Subcutaneous adipose tissue (tissue), 4 donors: ENCODE results near the gene RFXANK. TPM values are rescaled to one million over a fixed set of nuclear protein-coding genes. Genes with fewer than 3 reads are reported as not detected.

Source experiments
- CTCF ChIP-seq: fragments of 450-650 bp; IDR thresholded peaks from one replicate; pipeline ENCODE4 v1.5.1; 2016; ENCODE audit warnings: low read depth, mild to moderate bottlenecking, control low read depth, antibody characterized with exemption, moderate library complexity
- total RNA-seq, 4 donors: library from RNA; depleted of rRNA; stranded (reverse); fragments of >200 nt; gene quantifications; one replicate each; pipeline ENCODE4 v1.1.0, GENCODE V29; 2016

Gene RFXANK
- total RNA-seq, 4 donors from 2014 or later, result 34.5 to 45.4 (median 39.6) TPM

DNA sequence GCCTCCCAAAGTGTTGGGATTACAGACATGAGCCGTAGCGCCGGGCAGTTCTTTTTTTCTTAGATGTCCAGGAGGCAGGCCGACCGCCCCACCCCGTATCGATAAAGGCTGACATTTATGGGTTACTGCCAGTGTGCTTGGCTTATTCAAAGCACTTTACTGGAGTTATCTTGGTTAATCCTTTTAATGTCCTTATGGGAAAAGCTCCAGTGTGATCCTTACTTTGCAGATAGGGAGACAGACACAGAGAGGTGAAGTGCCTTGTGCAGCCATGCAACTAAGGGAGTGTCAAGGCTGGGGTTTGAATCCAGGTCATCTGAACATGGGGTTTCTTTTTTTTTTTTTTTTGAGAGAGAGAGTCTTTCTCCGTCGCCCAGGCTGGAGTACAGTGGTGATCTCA, 38.9 kb downstream of the RFXANK start:
- TF ChIP-seq CTCF, result no peak

GRCh38 chr19:19232261-19232721, 40.2 kb downstream of the RFXANK start:
- TF ChIP-seq CTCF, result no peak

DNA sequence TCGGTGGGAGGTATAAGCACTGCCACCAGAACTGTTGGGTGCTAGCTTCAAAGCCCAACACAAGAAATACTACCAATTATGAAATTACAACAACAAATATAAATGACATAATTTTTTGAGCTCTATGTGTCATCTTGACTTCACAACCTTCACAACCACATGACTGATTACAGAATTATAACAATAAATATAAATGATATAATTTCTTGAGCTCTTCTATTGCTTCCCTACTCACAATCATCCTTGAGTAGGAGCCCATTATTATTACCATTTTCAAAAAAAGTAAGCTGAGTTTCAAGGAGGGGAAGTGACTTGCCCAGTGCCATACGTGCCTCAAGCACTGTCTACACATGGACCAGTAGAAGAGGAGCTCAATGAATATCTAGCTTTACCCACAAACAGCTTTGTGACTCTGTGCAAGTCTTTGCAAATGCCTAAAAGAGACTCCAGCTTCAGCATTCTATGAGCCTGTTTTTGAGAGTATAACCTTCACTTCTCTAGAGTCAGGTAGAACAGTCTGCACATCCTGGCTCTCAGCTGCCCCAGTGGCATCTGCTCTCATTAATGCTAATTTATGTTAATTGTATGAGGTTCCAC, 42.3 kb downstream of the RFXANK start:
- no peak for TF ChIP-seq CTCF

DNA sequence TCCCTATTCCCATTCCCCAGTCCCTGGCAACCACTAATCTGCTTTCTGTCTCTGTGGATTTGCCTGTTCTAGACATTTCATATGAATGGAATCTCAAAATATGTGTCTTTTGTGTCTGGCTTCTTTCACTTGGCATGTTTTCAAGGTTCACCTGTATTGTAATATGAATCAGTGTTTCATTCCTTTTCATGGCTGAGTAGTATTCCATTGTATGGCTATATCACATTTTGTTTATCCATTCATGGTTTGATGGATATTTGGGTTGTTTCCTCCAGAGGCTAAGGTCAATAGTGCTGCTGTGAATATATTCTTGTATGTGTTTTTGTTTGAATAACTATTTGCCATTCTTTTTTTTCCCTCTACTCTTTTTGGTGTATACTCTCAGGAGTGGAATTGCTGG, 44.1 kb downstream of the RFXANK start:
- no peak for TF ChIP-seq CTCF

- no peak for TF ChIP-seq CTCF
These were observed 46.3 kb downstream of the RFXANK start for GRCh38 chr19:19238126-19238894.

DNA sequence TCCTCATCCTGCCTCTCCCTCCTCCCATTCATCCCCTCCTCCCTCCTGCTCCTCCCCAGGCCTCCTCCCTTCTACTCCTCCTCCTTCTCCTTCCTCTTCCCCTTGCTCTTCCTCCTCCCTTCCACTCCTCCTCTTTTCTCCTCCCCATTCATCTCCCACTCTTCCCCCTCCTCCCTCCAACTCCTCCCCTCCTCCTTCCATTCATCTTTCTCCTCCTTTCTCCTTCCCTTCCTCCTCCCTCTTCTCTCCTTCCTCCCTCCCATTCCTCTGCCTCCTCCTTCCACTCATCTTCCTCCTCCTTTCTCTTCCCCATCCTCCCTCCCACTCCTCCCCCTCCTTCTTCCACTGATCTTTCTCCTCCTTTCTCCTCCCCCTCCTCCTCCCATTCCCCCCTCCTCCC, 47.6 kb downstream of the RFXANK start:
- TF ChIP-seq CTCF, result no peak

DNA sequence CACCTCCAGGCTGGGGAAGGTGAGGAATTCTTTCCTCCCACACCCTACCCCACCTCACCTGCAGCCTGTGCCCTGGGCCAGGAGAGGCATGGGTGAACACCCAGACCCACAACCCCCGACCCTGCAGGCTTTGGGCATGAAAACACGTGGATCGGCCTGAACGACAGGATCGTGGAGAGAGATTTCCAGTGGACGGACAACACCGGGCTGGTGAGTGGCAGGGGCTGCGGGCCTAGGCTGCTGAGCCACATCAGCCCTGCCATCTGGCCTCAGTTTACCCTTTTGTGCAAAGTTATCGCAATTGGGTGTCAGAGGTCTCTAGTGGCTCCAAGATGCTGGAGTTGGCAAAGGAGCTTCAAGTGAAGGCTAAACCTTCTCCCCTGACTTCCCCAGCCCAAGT, 48.4 kb downstream of the RFXANK start:
- TF ChIP-seq CTCF, result no peak
